Esophagus squamous epithelium (tissue), 4 donors: Measurements from ENCODE around the gene AFAP1L2.

ENCODE experiments used
- POLR2A ChIP-seq, 4 donors: fragments of 450-650 bp; IDR thresholded peaks; one replicate each; pipeline ENCODE4 v1.6.1; 2017; ENCODE audit warnings: antibody characterized with exemption in 4 of 4, mild to moderate bottlenecking in 4 of 4, moderate library complexity in 3 of 4
- TF ChIP-seq, protein P1 (sequence below), 6 experiments: fragments of 450-650 bp in 4 of 6; fragments of 200-600 bp in 2 of 6; sonication (generic) in 2 of 6; IDR thresholded peaks; one replicate each; pipeline ENCODE4 v1.5.1; 2016 to 2019; ENCODE audit warnings: antibody characterized with exemption in 6 of 6, mild to moderate bottlenecking in 4 of 6, moderate library complexity in 4 of 6

DNA sequence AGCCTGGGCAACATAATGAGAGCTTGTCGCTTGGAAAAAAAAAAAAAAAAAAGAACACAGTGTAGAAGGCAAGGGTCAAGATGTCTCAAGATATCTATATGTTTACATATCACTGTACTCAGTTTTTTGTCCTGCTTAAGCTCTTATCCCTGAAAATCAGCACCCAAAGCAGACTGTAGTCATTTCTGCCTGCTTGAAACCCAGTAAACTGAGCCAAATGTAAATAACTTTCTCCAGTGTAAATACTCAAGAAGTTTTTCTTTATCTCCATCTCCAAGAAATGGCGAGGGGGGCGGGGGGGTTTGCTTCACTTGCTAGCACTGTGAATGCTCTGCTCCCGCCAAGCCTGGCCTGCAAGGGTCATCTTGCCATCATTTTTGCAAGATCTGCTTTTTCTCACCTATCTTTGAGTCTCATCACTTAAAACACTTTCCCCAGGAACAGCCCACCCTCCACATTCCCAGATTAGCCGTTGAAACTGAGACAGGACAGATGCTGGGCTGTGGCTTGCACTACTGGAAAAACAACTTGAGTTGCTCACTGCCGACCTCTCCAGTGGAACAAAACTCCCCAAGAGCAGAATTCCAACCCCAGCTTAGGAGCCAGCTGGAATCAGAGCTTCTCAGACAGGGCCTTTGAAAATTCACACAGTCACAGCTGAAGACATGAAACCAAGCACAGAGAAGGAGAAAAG lies 54.6 kb downstream of the AFAP1L2 start:
- no peak for TF ChIP-seq POLR2A (IDR thresholded peaks at IDR 0.05)
- TF ChIP-seq, protein P1, sequence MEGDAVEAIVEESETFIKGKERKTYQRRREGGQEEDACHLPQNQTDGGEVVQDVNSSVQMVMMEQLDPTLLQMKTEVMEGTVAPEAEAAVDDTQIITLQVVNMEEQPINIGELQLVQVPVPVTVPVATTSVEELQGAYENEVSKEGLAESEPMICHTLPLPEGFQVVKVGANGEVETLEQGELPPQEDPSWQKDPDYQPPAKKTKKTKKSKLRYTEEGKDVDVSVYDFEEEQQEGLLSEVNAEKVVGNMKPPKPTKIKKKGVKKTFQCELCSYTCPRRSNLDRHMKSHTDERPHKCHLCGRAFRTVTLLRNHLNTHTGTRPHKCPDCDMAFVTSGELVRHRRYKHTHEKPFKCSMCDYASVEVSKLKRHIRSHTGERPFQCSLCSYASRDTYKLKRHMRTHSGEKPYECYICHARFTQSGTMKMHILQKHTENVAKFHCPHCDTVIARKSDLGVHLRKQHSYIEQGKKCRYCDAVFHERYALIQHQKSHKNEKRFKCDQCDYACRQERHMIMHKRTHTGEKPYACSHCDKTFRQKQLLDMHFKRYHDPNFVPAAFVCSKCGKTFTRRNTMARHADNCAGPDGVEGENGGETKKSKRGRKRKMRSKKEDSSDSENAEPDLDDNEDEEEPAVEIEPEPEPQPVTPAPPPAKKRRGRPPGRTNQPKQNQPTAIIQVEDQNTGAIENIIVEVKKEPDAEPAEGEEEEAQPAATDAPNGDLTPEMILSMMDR (IDR thresholded peaks at IDR 0.05), result no peak
